22Rv1 (cell line): ENCODE results near the gene MICOS13.

Experiments used
- H3K27ac ChIP-seq: fragments of 450-650 bp; 2 replicates; pipeline ENCODE4 v1.5.1; 2017
- ZFX ChIP-seq: fragments of 450-650 bp; IDR thresholded peaks from 2 replicates; pipeline ENCODE4 v1.6.1; 2017; ENCODE audit warnings: antibody characterized with exemption, borderline replicate concordance
- TF ChIP-seq, protein P1 (sequence below): fragments of 450-650 bp; IDR thresholded peaks from 2 replicates; pipeline ENCODE4 v1.5.1; 2017; ENCODE audit warnings: mild to moderate bottlenecking

The MICOS13 gene

DNA sequence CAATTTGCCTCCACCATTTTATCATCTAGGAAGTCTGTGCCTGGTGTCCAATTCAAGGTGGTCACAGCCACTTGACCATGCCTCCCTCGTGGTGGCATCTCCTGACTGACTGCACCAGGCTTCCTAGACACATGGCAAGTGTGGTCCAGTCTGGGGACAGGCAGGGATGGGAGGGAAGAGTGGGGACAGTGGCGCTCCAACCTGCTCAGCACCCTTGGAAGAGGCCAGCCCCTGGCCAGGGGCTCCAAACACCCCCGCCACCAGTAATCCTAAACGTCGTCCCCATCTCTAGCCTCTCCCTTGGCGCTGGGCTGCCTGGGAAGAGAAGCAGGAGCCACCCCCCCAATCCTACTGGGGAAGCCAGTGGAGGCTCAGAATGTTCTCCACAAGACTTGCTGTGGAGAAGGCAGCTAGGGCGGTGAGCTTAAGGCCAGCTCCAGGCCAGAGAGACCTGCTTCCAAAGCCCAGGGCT lies 12.4 kb upstream of the MICOS13 start:
- TF ChIP-seq, protein P1, sequence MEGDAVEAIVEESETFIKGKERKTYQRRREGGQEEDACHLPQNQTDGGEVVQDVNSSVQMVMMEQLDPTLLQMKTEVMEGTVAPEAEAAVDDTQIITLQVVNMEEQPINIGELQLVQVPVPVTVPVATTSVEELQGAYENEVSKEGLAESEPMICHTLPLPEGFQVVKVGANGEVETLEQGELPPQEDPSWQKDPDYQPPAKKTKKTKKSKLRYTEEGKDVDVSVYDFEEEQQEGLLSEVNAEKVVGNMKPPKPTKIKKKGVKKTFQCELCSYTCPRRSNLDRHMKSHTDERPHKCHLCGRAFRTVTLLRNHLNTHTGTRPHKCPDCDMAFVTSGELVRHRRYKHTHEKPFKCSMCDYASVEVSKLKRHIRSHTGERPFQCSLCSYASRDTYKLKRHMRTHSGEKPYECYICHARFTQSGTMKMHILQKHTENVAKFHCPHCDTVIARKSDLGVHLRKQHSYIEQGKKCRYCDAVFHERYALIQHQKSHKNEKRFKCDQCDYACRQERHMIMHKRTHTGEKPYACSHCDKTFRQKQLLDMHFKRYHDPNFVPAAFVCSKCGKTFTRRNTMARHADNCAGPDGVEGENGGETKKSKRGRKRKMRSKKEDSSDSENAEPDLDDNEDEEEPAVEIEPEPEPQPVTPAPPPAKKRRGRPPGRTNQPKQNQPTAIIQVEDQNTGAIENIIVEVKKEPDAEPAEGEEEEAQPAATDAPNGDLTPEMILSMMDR = no peak
- TF ChIP-seq ZFX = no peak
- peak overlapping the region; percentile 92 for H3K27ac ChIP-seq

DNA sequence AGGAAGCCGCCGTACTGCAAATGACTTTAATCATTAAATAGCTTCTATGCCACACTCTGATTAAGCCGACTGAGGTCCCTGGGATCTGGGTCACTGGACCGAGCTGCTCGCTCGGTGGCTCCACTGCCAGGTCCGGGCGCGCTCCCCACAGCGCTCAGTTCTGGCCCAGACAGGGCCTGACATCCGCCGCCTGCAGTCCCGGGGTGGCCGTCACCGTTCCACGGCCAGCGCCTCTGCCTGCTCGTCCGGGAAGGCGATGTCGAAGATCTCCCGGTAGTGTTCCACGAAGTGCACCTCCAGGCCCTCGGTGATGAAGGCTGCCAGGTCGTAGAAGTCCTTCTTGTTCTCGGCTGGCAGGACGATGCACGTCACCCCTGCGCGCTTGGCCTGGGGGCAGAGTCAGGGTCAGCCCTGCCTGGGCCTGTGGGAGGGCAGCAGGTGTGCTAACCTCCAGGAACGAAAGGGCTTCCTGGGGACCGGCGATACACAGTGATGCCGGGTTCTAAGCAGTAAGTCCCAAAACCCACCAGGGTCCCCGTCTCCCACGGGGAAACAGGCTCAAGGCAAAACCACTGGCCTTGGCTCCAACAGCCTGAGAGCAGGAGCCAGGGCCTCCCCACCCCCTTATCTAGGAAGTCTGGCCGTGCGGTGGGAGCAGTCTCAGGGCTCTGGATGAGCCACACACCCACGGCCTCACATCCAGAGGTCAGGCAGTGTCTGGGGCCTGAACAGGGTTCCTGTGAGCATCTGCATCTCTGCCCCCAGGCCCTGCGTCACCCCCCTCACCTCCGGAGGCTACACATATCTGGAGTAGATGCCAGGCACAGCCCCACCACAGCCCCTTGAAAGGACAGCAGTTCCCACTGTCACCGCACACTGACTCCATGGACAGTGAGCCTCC lies 11.8 kb upstream of the MICOS13 start:
- H3K27ac ChIP-seq = peak overlapping the region; percentile 92
- TF ChIP-seq, protein P1 = no peak
- TF ChIP-seq ZFX = no peak

DNA sequence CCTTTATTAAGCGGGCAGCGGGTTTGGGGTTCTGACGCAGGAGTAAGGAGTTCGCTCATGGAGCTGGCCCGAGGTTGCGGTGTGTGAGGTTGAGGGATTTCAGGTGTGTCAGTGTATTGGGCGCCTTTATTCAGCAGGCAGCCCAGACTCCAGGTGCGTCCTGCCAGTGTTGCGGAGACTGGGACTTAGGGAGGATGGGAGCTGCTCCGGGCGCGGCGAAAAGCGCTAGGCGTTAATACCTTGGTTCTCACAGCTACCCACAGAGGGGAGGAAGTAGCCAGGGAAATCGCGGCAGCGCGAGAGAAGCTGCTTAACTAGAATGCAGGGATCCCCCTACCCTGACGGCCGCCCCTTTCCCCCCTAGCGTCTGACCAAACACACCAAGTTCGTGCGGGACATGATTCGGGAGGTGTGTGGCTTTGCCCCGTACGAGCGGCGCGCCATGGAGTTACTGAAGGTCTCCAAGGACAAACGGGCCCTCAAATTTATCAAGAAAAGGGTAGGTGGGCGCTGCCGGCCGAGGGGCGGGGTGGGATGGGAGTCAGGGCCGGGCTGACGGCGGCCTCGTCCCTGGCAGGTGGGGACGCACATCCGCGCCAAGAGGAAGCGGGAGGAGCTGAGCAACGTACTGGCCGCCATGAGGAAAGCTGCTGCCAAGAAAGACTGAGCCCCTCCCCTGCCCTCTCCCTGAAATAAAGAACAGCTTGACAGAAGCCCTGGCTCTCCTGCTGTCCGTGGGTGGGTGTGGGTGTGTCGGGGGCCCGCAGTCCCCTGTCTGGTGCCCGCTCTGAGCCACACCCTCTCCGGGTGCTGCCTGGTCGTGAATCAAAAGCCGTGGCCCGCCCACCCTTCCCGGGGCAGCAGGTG lies 10.9 kb upstream of the MICOS13 start:
- TF ChIP-seq, protein P1 = no peak
- no peak for TF ChIP-seq ZFX
- H3K27ac ChIP-seq = peak overlapping the region; percentile 92

DNA sequence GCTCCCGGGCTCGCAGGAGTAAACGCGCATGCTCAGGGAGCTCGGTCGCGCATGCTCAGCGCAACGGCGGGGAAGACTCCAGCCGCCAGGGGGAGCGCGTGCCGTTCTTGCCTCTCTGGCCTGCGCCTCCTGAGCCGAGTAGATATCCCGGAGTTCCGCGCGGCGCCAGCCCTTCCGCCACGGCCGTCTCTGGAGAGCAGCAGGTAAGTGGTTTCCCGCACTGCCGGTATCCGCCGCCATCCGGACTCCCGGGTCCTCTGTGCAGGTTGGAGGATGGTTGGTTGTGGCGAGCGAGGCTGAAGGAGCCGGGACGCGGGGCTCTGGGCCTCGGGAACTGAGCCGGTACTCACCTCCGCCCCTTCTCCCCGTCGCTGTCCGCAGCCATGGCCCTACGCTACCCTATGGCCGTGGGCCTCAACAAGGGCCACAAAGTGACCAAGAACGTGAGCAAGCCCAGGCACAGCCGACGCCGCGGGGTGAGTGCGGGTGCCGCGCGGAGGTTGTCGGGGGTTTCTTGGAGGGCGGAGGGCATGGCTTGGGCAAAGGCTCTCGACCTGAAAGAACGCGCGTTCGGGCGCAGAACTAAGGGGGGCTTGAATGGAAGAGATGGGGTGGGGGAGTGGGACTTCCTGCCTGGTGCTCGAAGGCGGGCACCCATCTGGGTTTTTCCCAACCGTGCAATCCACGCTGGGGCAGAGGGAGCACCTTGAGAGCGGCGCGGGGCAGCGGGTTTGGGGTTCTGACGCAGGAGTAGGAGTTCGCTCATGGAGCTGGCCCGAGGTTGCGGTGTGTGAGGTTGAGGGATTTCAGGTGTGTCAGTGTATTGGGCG lies 10.0 kb upstream of the MICOS13 start, which contains the start of gene RPL36:
Gene RPL36 (plus strand): TSS at position 171 of the 830 bp plus-strand sequence. CDS start 213 bp downstream, at position 384.
- TF ChIP-seq ZFX = no peak
- TF ChIP-seq, protein P1 = peak; percentile 95
- H3K27ac ChIP-seq = peak within 1 kb of the TSS; percentile 92

DNA sequence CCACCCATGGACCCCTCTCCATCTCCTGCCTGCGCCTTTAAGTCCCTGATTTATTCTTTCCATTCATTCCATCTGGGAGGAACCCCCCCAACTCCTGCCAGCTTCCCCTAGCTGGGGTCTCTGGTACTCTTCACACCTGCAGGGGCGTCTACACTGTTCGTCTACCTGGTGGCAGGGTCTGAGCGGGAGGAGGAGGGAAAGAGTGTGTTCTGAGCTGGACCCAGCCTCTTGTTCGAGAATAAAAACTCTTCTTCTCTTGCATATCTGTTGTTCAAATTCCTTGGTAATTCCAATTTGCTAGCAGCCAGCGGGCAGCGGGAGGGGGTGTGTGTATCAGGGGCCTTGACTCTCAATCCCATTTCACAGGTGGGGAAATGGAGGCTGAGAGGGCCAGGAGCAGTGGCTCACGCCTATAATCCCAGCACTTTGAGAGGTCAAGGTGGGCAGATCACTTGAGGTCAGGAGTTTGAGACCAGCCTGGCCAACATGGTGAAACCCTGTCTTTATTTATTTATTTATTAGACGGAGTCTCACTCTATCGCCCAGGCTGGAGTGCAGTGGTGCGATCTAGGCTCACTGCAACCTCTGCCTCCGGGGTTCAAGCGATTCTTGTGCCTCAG lies 8.1 kb upstream of the MICOS13 start:
- H3K27ac ChIP-seq = peak overlapping the region; percentile 92

DNA sequence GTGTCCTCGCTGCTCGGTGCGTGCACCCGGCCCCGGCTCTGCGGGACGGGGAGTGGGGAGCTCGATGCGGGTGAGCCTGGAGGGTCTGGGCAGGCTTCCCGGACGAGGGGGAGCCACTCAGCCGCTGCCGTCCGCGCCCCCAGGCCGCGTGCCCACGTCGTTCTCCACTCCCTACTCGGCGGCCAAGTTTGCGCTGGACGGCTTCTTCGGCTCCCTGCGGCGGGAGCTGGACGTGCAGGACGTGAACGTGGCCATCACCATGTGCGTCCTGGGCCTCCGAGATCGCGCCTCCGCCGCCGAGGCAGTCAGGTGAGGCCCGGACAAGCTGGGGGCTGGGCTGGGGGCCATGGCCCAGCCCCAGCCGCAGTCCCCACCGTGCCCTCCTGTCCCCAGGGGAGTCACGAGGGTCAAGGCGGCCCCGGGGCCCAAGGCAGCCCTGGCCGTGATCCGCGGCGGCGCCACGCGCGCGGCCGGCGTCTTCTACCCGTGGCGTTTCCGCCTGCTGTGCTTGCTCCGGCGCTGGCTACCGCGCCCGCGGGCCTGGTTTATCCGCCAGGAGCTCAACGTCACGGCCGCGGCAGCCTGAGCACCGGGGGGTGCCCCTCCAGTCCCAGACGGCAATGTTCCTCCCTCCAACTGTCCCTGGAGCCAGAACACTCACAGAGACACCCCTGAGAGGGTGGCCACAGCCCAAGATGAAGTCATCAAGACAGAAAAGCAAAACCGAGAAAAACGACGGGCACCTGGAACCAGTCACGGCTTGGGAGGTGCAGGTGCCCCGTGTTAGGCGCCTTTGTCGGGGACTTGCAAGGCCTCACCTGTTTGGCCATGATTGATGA lies 7.3 kb upstream of the MICOS13 start:
- no peak for TF ChIP-seq ZFX
- TF ChIP-seq, protein P1 = peak; percentile 73
- H3K27ac ChIP-seq = peak overlapping the region; percentile 71
